GM19328 (cell line): ENCODE data around the gene CLIP1.
"Not testable (repeated sequence)": the region's sequence is repeated elsewhere in the genome, so short reads cannot be mapped to it uniquely, and the experiment has no call there.

Source experiments
- ATAC-seq: cut with Tn5 transposase; IDR thresholded peaks from one replicate; pipeline ENCODE4 v1.9.1; 2021; ENCODE audit warnings: mild to moderate bottlenecking, moderate library complexity; ENCODE audit not compliant: unreplicated experiment

CLIP1 gene

DNA sequence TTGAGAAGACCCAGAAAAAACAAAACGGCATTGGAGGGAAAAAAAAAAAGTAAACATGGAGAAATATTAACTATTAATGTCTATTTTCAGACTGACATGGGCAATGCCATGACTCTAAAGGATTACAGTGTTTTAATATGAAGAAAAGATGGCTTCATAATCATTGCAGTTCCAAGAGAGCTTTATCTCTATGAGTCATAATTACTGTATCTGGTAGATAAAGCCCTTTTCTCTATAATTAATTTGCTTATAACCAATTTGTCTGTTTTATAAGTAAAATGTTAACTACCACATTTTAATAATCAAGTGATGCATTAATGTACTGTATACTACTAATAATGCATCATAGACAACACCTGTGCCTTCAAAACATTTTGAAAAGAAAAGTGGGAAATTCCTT lies 59.7 kb downstream of the CLIP1 start:
- no peak for ATAC-seq

DNA sequence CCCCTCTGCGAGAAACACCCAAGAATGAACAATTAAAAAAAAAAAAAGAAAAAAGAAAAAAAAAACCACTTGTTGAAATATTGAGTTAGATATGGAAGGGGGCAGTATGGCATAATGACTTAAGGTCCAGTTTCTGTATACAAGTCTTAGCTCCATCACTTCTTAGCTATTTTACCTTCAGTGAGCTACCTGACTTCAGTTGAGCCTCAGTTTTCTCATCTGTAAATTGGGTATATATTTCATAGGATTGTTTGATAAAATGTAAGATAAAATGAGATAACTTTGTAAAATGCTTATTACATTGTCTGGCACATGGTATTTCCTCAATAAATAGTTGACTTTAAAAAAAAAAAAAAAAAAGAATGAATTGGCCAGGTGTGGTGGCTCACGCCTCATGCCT lies 64.1 kb downstream of the CLIP1 start:
- ATAC-seq, result not testable (repeated sequence)

DNA sequence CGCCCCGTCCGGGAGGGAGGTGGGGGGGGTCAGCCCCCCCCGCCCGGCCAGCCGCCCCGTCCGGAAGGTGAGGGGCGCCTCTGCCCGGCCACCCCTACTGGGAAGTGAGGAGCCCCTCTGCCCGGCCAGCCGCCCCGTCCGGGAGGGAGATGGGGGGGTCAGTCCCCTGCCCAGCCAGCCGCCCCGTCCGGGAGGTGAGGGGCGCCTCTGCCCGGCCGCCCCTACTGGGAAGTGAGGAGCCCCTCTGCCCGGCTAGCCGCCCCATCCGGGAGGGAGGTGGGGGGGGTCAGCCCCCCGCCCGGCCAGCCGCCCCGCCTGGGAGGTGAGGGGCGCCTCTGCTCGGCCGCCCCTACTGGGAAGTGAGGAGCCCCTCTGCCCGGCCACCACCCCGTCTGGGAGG lies 64.9 kb downstream of the CLIP1 start:
- not testable (repeated sequence) for ATAC-seq

DNA sequence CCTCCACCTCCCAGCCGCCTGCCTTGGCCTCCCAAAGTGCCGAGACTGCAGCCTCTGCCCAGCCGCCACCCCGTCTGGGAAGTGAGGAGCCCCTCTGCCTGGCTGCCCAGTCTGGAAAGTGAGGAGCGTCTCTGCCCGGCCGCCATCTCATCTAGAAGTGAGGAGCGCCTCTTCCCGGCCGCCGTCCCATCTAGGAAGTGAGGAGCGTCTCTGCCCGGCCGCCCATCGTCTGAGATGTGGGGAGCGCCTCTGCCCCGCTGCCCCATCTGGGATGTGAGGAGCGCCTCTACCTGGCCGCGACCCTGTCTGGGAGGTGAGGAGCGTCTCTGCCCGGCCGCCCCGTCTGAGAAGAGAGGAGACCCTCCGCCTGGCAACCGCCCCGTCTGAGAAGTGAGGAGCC lies 65.5 kb downstream of the CLIP1 start:
- not testable (repeated sequence) for ATAC-seq

DNA sequence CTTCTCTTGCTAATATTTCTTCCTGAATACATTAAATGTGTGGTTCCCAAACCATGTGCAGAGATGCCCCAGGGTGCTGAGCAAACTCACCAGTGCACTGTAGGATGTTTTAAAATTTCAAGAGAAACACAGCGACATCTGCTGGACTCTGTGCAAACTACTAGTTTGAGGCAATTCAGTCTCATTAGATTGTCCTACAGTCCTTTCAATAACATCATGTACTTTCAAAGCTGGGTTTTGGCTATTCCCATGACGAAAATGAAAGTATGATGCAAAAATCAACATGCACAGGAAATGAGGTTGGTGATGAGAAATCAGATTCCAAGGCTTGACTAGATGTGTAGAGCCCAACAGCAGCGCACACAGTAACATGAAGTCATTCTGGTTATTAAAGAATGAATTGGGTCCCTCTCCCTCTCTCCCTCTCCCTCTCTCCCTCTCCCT lies 66.3 kb downstream of the CLIP1 start:
- ATAC-seq, result no peak

DNA sequence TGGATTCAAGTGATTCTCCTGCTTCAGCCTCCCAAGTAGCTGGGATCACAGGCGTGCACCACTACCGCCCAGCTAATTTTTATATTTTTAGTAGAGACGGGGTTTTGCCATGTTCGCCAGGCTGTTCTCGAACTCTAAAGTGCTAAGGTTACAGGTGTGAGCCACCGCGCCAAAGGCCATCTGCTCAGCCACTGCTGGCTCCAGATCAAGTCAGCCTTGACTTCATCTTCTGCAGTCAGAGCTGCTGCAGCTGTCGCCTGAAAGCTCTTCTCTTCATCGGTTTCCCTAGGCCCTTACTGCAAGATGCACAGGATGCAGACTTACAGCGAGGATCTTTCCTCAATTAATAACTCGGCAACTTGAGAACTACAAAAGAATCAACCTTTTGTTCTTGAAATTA lies 66.8 kb downstream of the CLIP1 start:
- ATAC-seq, result no peak

DNA sequence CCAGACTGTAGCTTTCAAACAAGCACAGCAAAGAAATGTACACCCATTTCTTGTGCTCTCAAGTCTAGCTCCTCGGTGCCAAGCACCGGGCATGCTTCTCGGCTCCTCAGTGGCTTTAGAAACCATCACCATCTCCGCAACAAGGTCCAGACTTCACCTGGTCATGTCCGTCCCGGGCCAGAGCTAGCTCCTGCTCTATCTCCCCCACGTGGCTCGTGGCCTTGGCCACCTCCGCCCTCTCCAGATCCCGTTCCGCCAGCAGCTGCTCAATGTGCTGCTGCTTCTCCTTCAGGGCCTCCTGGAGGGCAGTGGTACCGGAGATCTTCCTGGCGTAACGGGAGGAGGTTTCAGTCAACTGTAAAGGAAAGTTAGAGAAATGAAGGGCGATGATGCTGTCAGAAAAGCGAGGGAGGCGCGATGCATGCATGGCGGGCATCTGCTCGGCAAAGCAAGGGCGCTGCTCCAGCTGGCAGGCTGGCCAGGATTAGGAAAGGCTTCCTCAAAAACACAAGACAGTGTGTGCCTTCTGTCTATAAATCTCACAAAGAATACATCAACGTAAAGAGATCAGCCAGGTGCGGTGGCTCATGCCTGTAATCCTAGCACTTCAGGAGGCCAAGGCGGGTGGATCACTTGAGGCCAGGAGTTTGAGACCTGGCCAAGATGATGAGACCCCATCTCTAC lies 67.4 kb downstream of the CLIP1 start:
- ATAC-seq, result no peak

DNA sequence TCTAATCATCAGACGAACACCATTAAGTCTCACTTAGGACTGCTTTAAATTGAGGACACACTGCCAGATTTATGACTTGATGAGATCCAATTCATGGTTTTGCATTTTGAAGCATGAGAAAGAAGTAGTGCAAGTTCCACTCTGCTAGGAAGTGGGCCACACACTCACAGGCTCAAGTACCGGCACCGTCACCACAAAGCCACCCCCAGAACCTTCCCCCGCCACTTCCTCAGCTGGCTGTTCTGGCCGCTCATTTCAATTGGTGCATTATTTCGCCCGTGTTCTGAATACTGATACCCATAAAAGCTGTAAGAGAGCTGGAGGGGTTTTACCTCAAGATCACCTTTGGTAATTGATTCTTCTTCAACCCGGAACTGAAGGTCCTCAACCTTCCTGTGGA lies 70.1 kb downstream of the CLIP1 start:
- ATAC-seq, result no peak

DNA sequence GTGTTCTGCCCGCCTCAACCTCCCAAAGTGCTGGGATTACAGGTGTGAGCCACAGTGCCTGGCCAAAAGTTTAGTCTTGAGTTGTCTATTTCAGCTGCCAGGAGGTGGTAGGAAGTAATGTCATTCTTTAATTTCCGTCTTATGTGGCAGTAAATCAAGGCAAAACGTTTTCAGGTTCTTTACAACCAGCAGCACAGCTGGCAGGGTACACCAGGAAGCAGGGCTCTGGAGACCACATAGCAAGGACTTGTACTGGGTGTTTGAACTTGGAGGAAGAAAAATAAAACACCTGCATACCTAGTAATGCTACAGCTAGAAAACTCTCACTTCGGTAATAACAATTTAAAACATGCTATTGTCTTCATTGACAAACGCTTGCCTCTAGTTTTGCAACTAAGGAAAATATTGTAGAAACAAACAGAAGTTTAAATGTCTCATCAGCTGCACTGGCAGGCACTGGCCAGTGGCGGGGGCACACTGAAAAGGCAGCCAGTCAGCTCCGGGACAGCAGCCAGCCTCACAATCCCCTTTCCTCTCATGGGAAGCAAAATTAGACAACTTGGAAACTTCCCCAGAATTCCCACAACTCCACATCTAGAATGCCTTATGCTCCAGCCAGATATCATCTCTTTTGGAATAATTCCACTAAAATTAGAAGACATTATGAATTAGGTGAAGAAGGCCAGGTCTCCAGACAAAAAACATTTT lies 72.2 kb downstream of the CLIP1 start:
- no peak for ATAC-seq

DNA sequence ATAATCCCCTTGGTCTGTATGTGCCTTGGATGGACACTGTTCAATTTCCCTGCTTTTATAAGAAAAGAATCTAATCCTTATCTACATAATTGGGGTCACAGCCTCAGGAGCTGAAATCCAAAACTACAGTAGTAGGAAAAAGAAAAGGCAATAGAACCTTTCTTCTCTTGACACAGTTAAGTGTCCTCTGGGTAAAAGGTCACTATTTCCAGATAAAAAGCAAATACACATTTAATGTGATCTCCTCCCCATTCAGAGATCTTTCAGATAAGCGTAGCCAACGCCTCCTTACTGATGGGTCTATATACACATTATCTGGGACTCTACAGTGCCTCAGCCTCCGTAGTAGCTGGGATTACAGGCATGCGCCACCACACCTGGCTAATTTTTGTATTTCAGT lies 73.4 kb downstream of the CLIP1 start:
- no peak for ATAC-seq

DNA sequence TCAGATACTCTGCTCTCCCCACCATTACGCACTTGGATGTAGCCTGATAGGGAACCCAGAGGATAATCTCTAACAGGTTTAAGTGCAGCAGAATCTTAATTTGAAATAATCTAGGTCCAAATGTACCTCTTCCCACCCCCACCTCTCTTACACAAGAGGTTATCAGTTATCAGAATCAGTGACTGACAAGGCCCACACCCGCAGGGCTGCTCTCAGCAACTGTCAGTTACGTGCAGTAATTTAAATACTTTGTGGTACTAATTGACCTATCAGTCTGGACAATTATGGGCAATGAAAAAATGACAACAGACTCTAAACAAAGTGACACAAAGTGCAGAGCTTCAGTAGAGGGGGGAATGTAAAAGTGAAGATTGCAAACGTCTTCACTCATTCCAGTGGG lies 74.0 kb downstream of the CLIP1 start:
- no peak for ATAC-seq

DNA sequence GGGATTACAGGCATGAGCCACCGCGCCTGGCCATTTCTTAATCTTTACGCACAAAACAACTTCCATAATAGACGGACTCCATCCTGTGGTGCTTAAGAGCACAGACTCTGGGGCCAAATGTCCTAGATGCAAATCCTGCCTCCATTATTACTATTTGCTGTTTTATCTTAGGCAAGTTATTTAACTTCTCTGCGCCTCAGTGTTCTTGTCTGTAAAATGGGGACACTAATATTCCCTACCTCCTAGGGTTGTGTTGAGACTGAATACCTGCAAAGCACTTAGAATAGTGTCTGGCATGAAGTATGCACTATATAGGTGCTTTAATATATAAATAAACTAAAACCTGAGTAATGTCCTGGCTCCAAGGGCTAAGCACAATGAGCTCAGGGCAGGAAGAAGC lies 76.4 kb downstream of the CLIP1 start:
- ATAC-seq, result no peak

DNA sequence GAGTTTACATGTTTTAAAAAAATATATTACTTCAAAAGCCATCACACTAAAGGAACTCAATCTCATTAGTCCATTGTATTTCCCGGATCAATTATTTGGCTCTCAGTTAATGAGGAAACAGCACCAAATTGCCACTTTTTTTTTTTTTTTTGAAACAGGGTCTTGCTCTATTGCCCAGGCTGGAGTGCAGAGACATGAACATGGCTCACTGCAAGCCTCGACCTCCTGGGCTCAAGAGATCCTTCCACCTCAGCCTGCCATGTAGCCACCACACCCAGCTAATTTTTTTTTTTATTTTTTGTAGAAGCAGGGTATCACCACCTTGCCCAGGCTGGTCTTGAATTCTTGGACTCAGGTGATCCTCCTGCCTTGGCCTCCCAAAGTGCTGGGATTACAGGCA lies 77.4 kb downstream of the CLIP1 start:
- ATAC-seq, result no peak

DNA sequence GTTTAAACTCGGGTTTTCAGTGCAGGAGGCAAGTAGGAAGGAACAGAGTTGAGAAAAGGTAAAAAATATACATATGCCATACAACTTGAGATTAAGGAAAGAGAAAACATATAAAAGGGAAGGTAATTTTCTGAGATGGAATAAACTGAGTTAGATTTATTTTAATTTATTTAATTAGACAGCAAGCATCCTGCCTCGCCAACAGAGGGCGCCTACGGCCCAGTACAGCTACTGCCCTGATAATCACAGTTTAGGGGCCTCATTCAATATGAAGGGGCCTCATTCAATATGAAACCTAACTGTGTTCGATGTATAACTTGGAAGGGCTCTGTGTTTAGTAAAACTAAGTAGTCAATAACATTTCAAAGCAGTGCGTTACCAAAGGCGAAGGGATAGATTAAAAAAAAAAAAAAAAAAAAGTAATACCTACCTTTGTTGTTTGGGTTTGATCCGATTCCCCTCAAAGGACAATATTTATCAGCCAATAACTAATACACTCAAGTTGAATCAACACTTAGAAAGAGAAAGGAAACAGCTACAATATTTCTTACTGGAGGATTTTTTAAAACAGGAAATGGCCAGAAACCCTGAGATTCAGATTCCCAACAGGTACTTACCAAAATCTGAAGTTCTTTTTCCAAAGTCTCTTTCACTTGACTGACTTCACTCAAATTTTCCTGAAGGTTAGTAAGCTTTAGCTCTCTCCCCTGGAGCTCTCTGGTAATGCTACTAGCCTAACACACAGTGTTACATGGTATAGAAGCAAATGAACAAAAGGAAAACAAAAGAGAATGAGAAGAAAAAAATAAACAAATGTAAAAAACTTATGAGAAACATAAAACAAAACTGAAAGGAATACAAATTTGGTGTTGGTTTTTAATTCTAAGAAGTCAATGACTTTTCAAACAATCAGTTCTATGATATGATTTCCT lies 86.2 kb downstream of the CLIP1 start:
- no peak for ATAC-seq

DNA sequence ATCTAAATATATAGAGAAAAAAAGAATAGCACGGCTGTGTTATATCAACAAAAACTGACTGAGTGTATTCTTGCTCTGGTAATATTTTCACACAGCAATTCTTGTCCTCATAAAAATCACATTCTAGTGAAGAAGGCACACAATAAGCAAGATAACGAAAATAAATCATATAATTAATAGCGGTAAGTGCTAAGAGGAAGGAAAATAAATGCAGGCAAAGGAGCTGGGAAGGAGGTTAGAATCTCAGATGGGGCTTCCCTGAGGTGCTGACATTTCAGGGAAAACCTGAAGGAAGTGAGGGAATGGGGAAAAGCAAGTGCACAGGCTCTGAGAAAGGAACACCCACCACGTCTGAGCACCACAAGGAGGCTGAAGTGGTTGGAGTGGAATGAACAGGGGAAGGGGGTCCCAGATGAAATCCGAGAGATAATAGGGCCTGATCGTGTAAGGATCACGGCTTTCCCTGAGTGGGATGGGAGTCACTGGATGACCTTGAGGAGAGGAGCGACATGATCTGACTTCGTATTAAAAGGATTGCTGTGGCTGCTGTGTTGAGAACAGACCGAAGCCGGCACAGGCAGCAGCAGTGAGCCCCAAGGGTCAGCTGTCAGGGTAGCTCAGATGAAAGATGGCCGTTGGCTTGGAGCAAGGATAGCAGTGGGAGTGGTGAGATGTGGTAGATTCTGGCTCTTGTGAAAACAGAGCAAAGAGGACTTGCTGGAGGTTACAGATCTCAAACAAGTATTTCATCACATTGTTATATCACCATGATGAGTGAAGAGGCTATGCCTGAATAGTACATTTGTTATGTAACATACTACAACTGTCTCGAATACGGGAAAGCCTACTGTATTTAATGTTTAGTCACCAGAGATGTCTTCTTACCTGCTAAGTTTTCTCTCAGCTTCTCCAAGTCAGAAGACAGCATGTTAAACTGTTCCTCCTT lies 89.1 kb downstream of the CLIP1 start:
- ATAC-seq, result no peak

DNA sequence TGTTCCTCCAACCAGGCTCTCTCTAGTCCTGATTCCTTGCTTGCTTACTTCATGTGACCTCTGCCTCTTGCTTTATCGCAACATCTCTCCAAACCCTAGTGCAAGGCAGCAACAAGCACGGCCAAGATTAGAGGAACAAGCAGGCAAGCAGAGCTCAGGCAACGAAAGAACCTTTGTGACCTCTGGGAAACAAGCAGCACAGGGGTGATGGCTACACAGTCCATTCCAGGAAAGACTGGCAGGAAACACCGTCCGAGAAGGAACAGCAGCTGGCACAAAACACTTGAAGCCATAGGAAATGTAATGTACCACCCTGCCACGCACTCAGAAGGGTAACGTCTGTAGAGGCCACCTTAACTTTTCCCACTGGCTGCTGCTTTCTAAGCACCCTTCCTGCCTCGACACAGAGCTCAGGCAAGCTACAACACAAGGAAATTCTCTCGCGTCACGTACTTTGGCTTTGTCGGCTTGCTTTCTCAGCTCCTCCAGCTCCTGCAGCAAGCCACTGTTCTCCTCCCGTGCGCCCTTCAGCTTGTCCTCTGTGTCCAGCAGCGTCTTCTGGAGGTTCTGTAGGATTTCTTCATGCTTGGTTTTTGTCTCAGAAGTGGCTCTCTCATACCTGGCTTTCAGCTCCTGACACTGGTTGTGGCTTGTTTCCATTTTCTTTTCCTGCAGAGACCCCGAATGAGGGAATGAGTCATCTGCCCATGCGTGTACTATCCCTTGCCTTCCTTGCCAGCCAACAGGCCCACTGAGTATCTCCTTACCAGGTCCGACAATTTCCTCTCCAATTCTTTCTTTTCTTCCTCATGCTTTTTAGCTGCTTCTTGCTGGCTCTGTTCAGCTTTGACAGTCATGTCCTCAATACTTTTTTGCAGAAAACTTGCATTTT lies 94.7 kb downstream of the CLIP1 start:
- ATAC-seq, result no peak

DNA sequence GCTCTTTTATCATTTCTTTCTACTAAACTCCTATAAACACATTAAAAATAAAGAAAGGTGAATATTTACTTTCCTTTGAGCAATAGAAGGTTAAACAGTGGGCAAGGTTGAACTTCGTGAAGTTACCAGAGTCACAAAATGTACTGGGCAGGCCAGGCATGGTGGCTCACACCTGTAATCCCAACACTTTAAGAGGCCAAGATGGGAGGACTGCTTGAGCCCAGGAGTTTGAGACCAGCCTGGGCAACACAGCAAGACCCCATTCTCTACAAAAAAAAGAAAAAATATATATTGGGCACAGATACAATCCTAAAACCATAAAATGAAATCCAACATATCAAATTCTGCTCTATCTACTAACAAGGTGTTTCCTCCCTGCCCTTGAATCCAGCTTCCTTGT lies 95.5 kb downstream of the CLIP1 start:
- no peak for ATAC-seq

DNA sequence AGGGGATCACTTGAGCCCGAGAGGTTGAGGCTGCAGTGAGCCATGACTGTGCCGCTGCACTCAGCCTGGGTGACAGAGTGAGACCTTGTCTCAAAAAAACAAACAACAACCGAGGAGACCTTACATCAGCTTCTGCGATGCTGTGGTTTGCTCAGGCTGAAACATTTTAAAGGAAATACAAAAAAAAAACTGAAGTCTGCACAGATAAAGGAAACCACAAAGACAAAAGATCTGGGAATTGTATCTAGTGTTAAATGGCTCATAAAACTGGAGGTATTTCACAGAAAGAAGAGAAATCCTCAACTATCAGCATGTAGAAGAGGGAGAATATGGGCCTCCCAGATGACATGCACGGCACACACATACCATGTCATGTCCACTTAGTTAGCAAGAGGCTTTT lies 95.9 kb downstream of the CLIP1 start:
- no peak for ATAC-seq

DNA sequence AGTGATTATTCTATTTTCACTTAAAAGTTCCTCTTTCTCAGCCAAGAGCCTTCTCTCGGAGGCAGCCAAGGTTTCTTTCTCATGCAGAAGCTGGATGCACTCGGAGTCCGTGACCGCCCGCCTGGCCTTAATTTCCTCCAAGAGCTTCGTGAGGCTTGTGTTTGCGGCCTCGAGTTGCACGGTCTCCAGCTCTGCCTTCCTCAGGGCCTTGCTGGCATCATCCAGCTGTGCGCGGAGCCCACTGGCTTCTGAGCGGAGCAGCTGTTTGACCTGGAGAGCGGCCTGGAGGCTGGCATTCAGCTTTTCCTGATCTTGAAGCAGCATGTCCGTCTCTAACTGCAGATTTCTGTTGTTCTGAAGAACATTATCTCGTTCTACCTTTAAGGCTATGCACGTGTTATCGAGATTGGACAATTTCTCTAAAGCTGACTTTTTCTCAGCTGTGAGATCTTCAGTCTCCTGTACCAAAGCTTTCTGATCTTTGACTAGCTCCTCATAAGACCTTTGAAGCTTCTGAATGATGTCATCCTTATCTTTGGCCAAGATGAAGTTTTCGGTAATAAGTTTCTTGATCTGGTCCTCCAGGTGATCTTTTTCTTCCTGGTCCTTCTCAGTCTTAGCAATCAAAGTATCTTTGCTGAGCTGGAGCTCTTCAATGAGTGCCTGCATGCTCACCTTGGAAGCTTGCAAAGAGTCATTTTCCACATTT lies 99.0 kb downstream of the CLIP1 start:
- no peak for ATAC-seq
